ENCODE data around the gene ARID3B. TPM values are rescaled to one million over a fixed set of nuclear protein-coding genes. Genes with fewer than 3 reads are reported as not detected.

ARID3B gene
- total RNA-seq, 1 donor from 2014 or later, result 2.1 TPM

- no peaks in the 10 kb centered on the region for H3K9me3 ChIP-seq (ENCODE audit: control insufficient read depth in 3 of 3, low read length in 3 of 3)
- no peak overlapping the region for H3K9ac ChIP-seq (ENCODE audit: low read depth in 1 of 3, low read length in 3 of 3)
- H3K4me1 ChIP-seq (ENCODE audit: control insufficient read depth in 3 of 3, insufficient read depth in 3 of 3, low read length in 3 of 3), result no peaks in the 10 kb centered on the region
- no peak overlapping the region for H3K27ac ChIP-seq (ENCODE audit: low read depth, low read length)
- H3K27me3 ChIP-seq (ENCODE audit: control insufficient read depth in 3 of 3, insufficient read depth in 3 of 3, low read length in 3 of 3), result no peaks in the 10 kb centered on the region
- no peak overlapping the region for H3K4me3 ChIP-seq (ENCODE audit: low read length in 3 of 3)
- peaks cover 79 to 89% (median 88%) of the 10 kb centered on the region in 3 donors for H3K36me3 ChIP-seq (ENCODE audit: control insufficient read depth in 3 of 3, insufficient read depth in 3 of 3, low read length in 3 of 3)
These were observed 91.0 kb downstream of the ARID3B start for GRCh38 chr15:74631935-74632560.

- Histone ChIP-seq H3K9me3 (ENCODE audit: control insufficient read depth in 3 of 3, low read length in 3 of 3) (no peaks in the 10 kb centered on the region), H3K27me3 (ENCODE audit: control insufficient read depth in 3 of 3, insufficient read depth in 3 of 3, low read length in 3 of 3) (no peaks in the 10 kb centered on the region), H3K9ac (ENCODE audit: low read depth in 1 of 3, low read length in 3 of 3) (no peak overlapping the region), H3K27ac (ENCODE audit: low read depth, low read length) (no peak overlapping the region), H3K4me1 (ENCODE audit: control insufficient read depth in 3 of 3, insufficient read depth in 3 of 3, low read length in 3 of 3) (no peaks in the 10 kb centered on the region), H3K4me3 (ENCODE audit: low read length in 3 of 3) (no peak overlapping the region), H3K36me3 (ENCODE audit: control insufficient read depth in 3 of 3, insufficient read depth in 3 of 3, low read length in 3 of 3) (peaks cover 76 to 89% (median 88%) of the 10 kb centered on the region in 3 donors)
These were observed 91.6 kb downstream of the ARID3B start for GRCh38 chr15:74632601-74633000.

- no peaks in the 10 kb centered on the region for H3K27me3 ChIP-seq (ENCODE audit: control insufficient read depth in 3 of 3, insufficient read depth in 3 of 3, low read length in 3 of 3)
- no peaks in the 10 kb centered on the region for H3K4me1 ChIP-seq (ENCODE audit: control insufficient read depth in 3 of 3, insufficient read depth in 3 of 3, low read length in 3 of 3)
- H3K4me3 ChIP-seq (ENCODE audit: low read length in 3 of 3), result no peak overlapping the region
- no peak overlapping the region for H3K27ac ChIP-seq (ENCODE audit: low read depth, low read length)
- no peak overlapping the region for H3K9ac ChIP-seq (ENCODE audit: low read depth in 1 of 3, low read length in 3 of 3)
- no peaks in the 10 kb centered on the region for H3K9me3 ChIP-seq (ENCODE audit: control insufficient read depth in 3 of 3, low read length in 3 of 3)
- H3K36me3 ChIP-seq (ENCODE audit: control insufficient read depth in 3 of 3, insufficient read depth in 3 of 3, low read length in 3 of 3), result peaks cover 64 to 85% (median 84%) of the 10 kb centered on the region in 3 donors
These were observed 92.8 kb downstream of the ARID3B start for GRCh38 chr15:74633781-74634180.

GRCh38 chr15:74635228-74635627 lies 94.2 kb downstream of the ARID3B start:
- Histone ChIP-seq H3K27ac (ENCODE audit: low read depth, low read length) (no peak overlapping the region), H3K9me3 (ENCODE audit: control insufficient read depth in 3 of 3, low read length in 3 of 3) (no peaks in the 10 kb centered on the region), H3K4me1 (ENCODE audit: control insufficient read depth in 3 of 3, insufficient read depth in 3 of 3, low read length in 3 of 3) (no peaks in the 10 kb centered on the region), H3K36me3 (ENCODE audit: control insufficient read depth in 3 of 3, insufficient read depth in 3 of 3, low read length in 3 of 3) (peaks cover 65 to 87% (median 87%) of the 10 kb centered on the region in 3 donors), H3K9ac (ENCODE audit: low read depth in 1 of 3, low read length in 3 of 3) (no peak overlapping the region), H3K4me3 (ENCODE audit: low read length in 3 of 3) (no peak overlapping the region), H3K27me3 (ENCODE audit: control insufficient read depth in 3 of 3, insufficient read depth in 3 of 3, low read length in 3 of 3) (no peaks in the 10 kb centered on the region)

- no peak overlapping the region for H3K9ac ChIP-seq (ENCODE audit: low read depth in 1 of 3, low read length in 3 of 3)
- no peak overlapping the region for H3K27ac ChIP-seq (ENCODE audit: low read depth, low read length)
- no peaks in the 10 kb centered on the region for H3K9me3 ChIP-seq (ENCODE audit: control insufficient read depth in 3 of 3, low read length in 3 of 3)
- no peak overlapping the region for H3K4me3 ChIP-seq (ENCODE audit: low read length in 3 of 3)
- peaks cover 1 to 8% (median 6%) of the 10 kb centered on the region in 3 donors for H3K4me1 ChIP-seq (ENCODE audit: control insufficient read depth in 3 of 3, insufficient read depth in 3 of 3, low read length in 3 of 3)
- no peaks in the 10 kb centered on the region for H3K27me3 ChIP-seq (ENCODE audit: control insufficient read depth in 3 of 3, insufficient read depth in 3 of 3, low read length in 3 of 3)
- H3K36me3 ChIP-seq (ENCODE audit: control insufficient read depth in 3 of 3, insufficient read depth in 3 of 3, low read length in 3 of 3), result peaks cover 50 to 81% (median 75%) of the 10 kb centered on the region in 3 donors
These were observed 96.0 kb downstream of the ARID3B start for GRCh38 chr15:74636984-74637383.

GRCh38 chr15:74641151-74641550 lies 100.1 kb downstream of the ARID3B start:
- Histone ChIP-seq H3K36me3 (ENCODE audit: control insufficient read depth in 3 of 3, insufficient read depth in 3 of 3, low read length in 3 of 3) (peaks cover 26 to 45% (median 37%) of the 10 kb centered on the region in 3 donors), H3K9me3 (ENCODE audit: control insufficient read depth in 3 of 3, low read length in 3 of 3) (no peaks in the 10 kb centered on the region), H3K27ac (ENCODE audit: low read depth, low read length) (no peak overlapping the region), H3K4me3 (ENCODE audit: low read length in 3 of 3) (no peak overlapping the region), H3K27me3 (ENCODE audit: control insufficient read depth in 3 of 3, insufficient read depth in 3 of 3, low read length in 3 of 3) (no peaks in the 10 kb centered on the region), H3K9ac (ENCODE audit: low read depth in 1 of 3, low read length in 3 of 3) (no peak overlapping the region), H3K4me1 (ENCODE audit: control insufficient read depth in 3 of 3, insufficient read depth in 3 of 3, low read length in 3 of 3) (peaks cover 24 to 28% (median 24%) of the 10 kb centered on the region in 3 donors)

GRCh38 chr15:74642348-74642733 lies 101.3 kb downstream of the ARID3B start:
- Histone ChIP-seq H3K9ac (ENCODE audit: low read depth in 1 of 3, low read length in 3 of 3) (peak overlapping the region in 1 of 3 donors; percentile 51), H3K4me3 (ENCODE audit: low read length in 3 of 3) (no peak overlapping the region), H3K27me3 (ENCODE audit: control insufficient read depth in 3 of 3, insufficient read depth in 3 of 3, low read length in 3 of 3) (no peaks in the 10 kb centered on the region), H3K27ac (ENCODE audit: low read depth, low read length) (no peak overlapping the region), H3K36me3 (ENCODE audit: control insufficient read depth in 3 of 3, insufficient read depth in 3 of 3, low read length in 3 of 3) (peaks cover 14 to 36% (median 25%) of the 10 kb centered on the region in 3 donors), H3K9me3 (ENCODE audit: control insufficient read depth in 3 of 3, low read length in 3 of 3) (no peaks in the 10 kb centered on the region), H3K4me1 (ENCODE audit: control insufficient read depth in 3 of 3, insufficient read depth in 3 of 3, low read length in 3 of 3) (peaks cover 24 to 28% (median 25%) of the 10 kb centered on the region in 3 donors)

- Histone ChIP-seq H3K27ac (ENCODE audit: low read depth, low read length) (no peak overlapping the region), H3K4me3 (ENCODE audit: low read length in 3 of 3) (no peak overlapping the region), H3K9me3 (ENCODE audit: control insufficient read depth in 3 of 3, low read length in 3 of 3) (no peaks in the 10 kb centered on the region), H3K4me1 (ENCODE audit: control insufficient read depth in 3 of 3, insufficient read depth in 3 of 3, low read length in 3 of 3) (peaks cover 24 to 28% (median 28%) of the 10 kb centered on the region in 3 donors), H3K9ac (ENCODE audit: low read depth in 1 of 3, low read length in 3 of 3) (peak overlapping the region; percentile 10 to 51 (median 13)), H3K27me3 (ENCODE audit: control insufficient read depth in 3 of 3, insufficient read depth in 3 of 3, low read length in 3 of 3) (no peaks in the 10 kb centered on the region), H3K36me3 (ENCODE audit: control insufficient read depth in 3 of 3, insufficient read depth in 3 of 3, low read length in 3 of 3) (peaks cover 14 to 31% (median 18%) of the 10 kb centered on the region in 3 donors)
These were observed 102.0 kb downstream of the ARID3B start for GRCh38 chr15:74642734-74643664.

- H3K9me3 ChIP-seq (ENCODE audit: control insufficient read depth in 3 of 3, low read length in 3 of 3), result no peaks in the 10 kb centered on the region
- H3K4me3 ChIP-seq (ENCODE audit: low read length in 3 of 3), result no peak overlapping the region
- peak overlapping the region in 1 of 3 donors; percentile 10 for H3K9ac ChIP-seq (ENCODE audit: low read depth in 1 of 3, low read length in 3 of 3)
- peaks cover 14 to 27% (median 14%) of the 10 kb centered on the region in 3 donors for H3K36me3 ChIP-seq (ENCODE audit: control insufficient read depth in 3 of 3, insufficient read depth in 3 of 3, low read length in 3 of 3)
- peaks cover 27 to 28% (median 28%) of the 10 kb centered on the region in 3 donors for H3K4me1 ChIP-seq (ENCODE audit: control insufficient read depth in 3 of 3, insufficient read depth in 3 of 3, low read length in 3 of 3)
- H3K27ac ChIP-seq (ENCODE audit: low read depth, low read length), result no peak overlapping the region
- H3K27me3 ChIP-seq (ENCODE audit: control insufficient read depth in 3 of 3, insufficient read depth in 3 of 3, low read length in 3 of 3), result no peaks in the 10 kb centered on the region
These were observed 102.7 kb downstream of the ARID3B start for GRCh38 chr15:74643665-74644204.
